Left cardiac atrium (tissue), 4 donors: ENCODE results near the gene SMAD1. TPM values are rescaled to one million over a fixed set of nuclear protein-coding genes. Genes with fewer than 3 reads are reported as not detected.

Source experiments
- ATAC-seq, 2 donors: fragments of 200-7000 bp; cut with Tn5 transposase; one replicate each; pipeline ENCODE4 v1.9.1; 2020; ENCODE audit warnings: mild to moderate bottlenecking in 2 of 2, moderate library complexity in 2 of 2
- DNase-seq: peaks from one replicate; pipeline ENCODE4 v3.0.0-alpha.2; 2020
- intact Hi-C, 2 donors: fragments of 100-400 bp; cut with DNase I; formaldehyde crosslinking; loops; one replicate each; pipeline versions ENCODE4 v1.14.1 to v1.15.1; 2022 to 2023
- total RNA-seq, 2 donors: library from RNA; stranded (reverse); fragmentation: NEBNext Ultra II Directional; extraction: Animal tissue kit (Norgen Biotek cat#: 25700); gene quantifications; one replicate each; pipeline ENCODE4 v1.2.1, GENCODE V29; 2021
- donor health status: DM: no; HTN: yes; CAD: no.
- donor health status: DM: no; HTN: yes; CAD: no; lungs with severe emphysema.
- donor health status: DM: yes; HTN: yes; CAD: no.
- donor health status: Dilated cardiomyopathy.

Gene SMAD1
- total RNA-seq, 2 donors from 2014 or later, result 9.8 to 10.6 TPM

- ATAC-seq (no peak), DNase-seq (no peak)
- intact Hi-C loops, result loop anchor here in 1 of 2 donors (10.0 kb wide), 1 partner anchor 250 kb away; no protein-coding TSS in a partner anchor
Measured at GRCh38 chr4:145485120-145485519, 3.5 kb downstream of the SMAD1 start.

- intact Hi-C loops, result loop anchor here in 1 of 2 donors (10.0 kb wide), 1 partner anchor 252 kb away; no protein-coding TSS in a partner anchor
- DNase-seq, result no peak
- no peak for ATAC-seq
Measured at GRCh38 chr4:145486603-145487002, 5.0 kb downstream of the SMAD1 start.

- no peak for ATAC-seq
- intact Hi-C loops, result loop anchor here in 1 of 2 donors (10.0 kb wide), 1 partner anchor 253 kb away; no protein-coding TSS in a partner anchor
- DNase-seq, result no peak
Measured at GRCh38 chr4:145487631-145488030, 6.0 kb downstream of the SMAD1 start.

- no peak for DNase-seq
- intact Hi-C loops, result loop anchor here in 1 of 2 donors (10.0 kb wide), 1 partner anchor 254 kb away; no protein-coding TSS in a partner anchor
Measured at GRCh38 chr4:145488310-145488709, 6.7 kb downstream of the SMAD1 start.

GRCh38 chr4:145489556-145489955, 7.9 kb downstream of the SMAD1 start:
- intact Hi-C loops, result loop anchor here in 1 of 2 donors (10.0 kb wide), 1 partner anchor 255 kb away; no protein-coding TSS in a partner anchor
- DNase-seq, result no peak
- ATAC-seq, result no peak

More at GRCh38 chr4:145488310-145488709, 6.7 kb downstream of the SMAD1 start:
- ATAC-seq, result no peak

GRCh38 chr4:145490361-145490760, 8.7 kb downstream of the SMAD1 start:
- DNase-seq (no peak), ATAC-seq (no peak)
- intact Hi-C loops, result no loop called here

GRCh38 chr4:145490796-145491195, 9.1 kb downstream of the SMAD1 start:
- intact Hi-C loops, result no loop called here
- no peak for DNase-seq
- ATAC-seq, result no peak

GRCh38 chr4:145492376-145492775, 10.7 kb downstream of the SMAD1 start:
- no peak for ATAC-seq
- intact Hi-C loops, result no loop called here
- no peak for DNase-seq

- no peak for ATAC-seq
- intact Hi-C loops, result no loop called here
Measured at GRCh38 chr4:145493166-145493565, 11.5 kb downstream of the SMAD1 start.

GRCh38 chr4:145494666-145495270, 13.1 kb downstream of the SMAD1 start:
- ATAC-seq (no peak), DNase-seq (no peak)
- intact Hi-C loops, result no loop called here

More at GRCh38 chr4:145493166-145493565, 11.5 kb downstream of the SMAD1 start:
- DNase-seq, result no peak

GRCh38 chr4:145496292-145496691, 14.6 kb downstream of the SMAD1 start:
- ATAC-seq (no peak), DNase-seq (no peak)
- intact Hi-C loops, result no loop called here

GRCh38 chr4:145497199-145498149, 15.8 kb downstream of the SMAD1 start:
- ATAC-seq (no peak), DNase-seq (no peak)
- intact Hi-C loops, result no loop called here

- intact Hi-C loops, result no loop called here
- no peak for DNase-seq
Measured at GRCh38 chr4:145498430-145498829, 16.8 kb downstream of the SMAD1 start.

GRCh38 chr4:145501051-145501660, 19.5 kb downstream of the SMAD1 start:
- ATAC-seq, result no peak
- DNase-seq, result no peak
- intact Hi-C loops, result no loop called here

More at GRCh38 chr4:145498430-145498829, 16.8 kb downstream of the SMAD1 start:
- no peak for ATAC-seq

- intact Hi-C loops, result no loop called here
- DNase-seq, result no peak
- ATAC-seq, result no peak
Measured at GRCh38 chr4:145502809-145503208, 21.2 kb downstream of the SMAD1 start.

GRCh38 chr4:145503486-145504072, 21.9 kb downstream of the SMAD1 start:
- DNase-seq (no peak), ATAC-seq (no peak)
- intact Hi-C loops, result no loop called here

- DNase-seq (no peak), ATAC-seq (no peak)
- intact Hi-C loops, result no loop called here
Measured at GRCh38 chr4:145505995-145506394, 24.3 kb downstream of the SMAD1 start.

- intact Hi-C loops, result no loop called here
- ATAC-seq, result no peak
- DNase-seq, result no peak
Measured at GRCh38 chr4:145507636-145508035, 26.0 kb downstream of the SMAD1 start.

GRCh38 chr4:145511913-145512522, 30.4 kb downstream of the SMAD1 start:
- no peak for ATAC-seq
- intact Hi-C loops, result no loop called here
- DNase-seq, result no peak
